Measurements from ENCODE around the gene CDK5R1. TPM values are rescaled to one million over a fixed set of nuclear protein-coding genes. Genes with fewer than 3 reads are reported as not detected.
A peak's percentile ranks its signal among the peaks of the same experiment; 100 is the strongest.

The CDK5R1 gene
- total RNA-seq, 1 donor from 2014 or later = 2.2 TPM

DNA sequence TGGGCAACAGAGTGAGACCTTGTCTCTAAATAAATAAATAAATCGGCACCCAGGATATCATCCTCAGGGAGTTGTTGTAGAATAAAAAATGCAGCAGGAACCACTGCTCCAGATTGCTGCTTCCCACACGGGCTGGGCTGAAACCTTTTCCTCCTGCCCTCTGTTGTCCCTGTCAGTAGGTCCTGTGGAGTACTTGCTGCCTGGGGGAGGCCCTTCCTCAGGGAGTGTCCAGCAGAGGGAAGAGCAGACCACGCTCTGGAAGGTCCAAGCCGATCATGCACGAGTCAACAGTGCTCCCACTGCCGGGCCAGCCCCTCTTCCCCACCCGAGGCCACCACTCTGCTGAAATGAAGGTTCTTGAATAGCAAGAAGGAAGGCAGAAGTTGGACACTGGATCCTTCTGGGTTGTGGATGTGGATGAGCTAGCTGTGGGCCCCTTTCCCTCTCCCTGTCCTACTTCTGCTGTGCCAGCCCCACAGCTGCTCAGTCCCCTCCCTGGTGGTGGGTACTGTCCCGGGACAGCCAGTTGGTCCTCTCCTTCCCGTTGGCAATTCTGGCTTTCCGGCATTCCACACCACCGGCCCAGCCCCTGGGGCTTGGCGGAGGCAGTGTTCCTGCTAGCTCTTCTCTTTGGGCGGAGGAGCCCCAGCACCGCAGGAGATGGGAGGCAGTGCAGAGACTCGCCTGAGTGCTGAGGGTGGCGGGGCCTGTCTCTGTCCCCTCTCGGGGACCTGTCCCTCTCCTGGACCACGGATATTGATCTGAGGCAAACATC lies 10.8 kb downstream of the CDK5R1 start:
- H3K9me3 Mint-ChIP-seq (ENCODE audit: unreplicated experiment) = no peaks in the 10 kb centered on the region
- peak overlapping the region; percentile 9 for H3K4me3 Mint-ChIP-seq (ENCODE audit: unreplicated experiment)
- peaks cover 5% of the 10 kb centered on the region for H3K36me3 Mint-ChIP-seq (ENCODE audit: low read depth, unreplicated experiment)
- no peak overlapping the region for H3K27ac Mint-ChIP-seq (ENCODE audit: unreplicated experiment)
- peaks cover 5% of the 10 kb centered on the region for H3K4me1 Mint-ChIP-seq (ENCODE audit: unreplicated experiment)
- DNase-seq (ENCODE audit: low spot score) = no peak
- TF ChIP-seq, protein P1, sequence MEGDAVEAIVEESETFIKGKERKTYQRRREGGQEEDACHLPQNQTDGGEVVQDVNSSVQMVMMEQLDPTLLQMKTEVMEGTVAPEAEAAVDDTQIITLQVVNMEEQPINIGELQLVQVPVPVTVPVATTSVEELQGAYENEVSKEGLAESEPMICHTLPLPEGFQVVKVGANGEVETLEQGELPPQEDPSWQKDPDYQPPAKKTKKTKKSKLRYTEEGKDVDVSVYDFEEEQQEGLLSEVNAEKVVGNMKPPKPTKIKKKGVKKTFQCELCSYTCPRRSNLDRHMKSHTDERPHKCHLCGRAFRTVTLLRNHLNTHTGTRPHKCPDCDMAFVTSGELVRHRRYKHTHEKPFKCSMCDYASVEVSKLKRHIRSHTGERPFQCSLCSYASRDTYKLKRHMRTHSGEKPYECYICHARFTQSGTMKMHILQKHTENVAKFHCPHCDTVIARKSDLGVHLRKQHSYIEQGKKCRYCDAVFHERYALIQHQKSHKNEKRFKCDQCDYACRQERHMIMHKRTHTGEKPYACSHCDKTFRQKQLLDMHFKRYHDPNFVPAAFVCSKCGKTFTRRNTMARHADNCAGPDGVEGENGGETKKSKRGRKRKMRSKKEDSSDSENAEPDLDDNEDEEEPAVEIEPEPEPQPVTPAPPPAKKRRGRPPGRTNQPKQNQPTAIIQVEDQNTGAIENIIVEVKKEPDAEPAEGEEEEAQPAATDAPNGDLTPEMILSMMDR (IDR thresholded peaks at IDR 0.05; ENCODE audit: unreplicated experiment) = no peak
- peaks cover 6% of the 10 kb centered on the region for H3K27me3 Mint-ChIP-seq (ENCODE audit: unreplicated experiment)

DNA sequence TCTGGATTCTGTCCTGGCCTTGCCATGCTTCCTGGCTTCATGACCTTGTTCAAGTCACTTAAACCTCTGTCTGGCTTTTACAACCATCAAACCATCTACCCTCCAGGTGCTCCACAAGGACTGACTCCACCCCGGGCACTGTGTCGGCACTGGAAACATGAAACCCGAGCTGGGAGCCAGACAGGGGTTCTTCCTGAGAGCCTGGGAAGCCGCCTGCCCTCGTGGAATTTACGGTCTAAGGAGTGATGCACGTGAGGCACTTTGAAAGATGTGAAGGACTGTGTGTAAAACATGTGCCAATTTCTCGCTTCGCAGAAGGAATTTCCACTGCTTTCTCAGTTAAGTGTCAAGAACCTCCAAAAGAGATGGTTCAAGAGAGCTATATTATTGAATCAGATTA lies 11.6 kb downstream of the CDK5R1 start:
- Mint-ChIP-seq H3K27me3 (ENCODE audit: unreplicated experiment) (peaks cover 6% of the 10 kb centered on the region), H3K4me1 (ENCODE audit: unreplicated experiment) (no peaks in the 10 kb centered on the region), H3K9me3 (ENCODE audit: unreplicated experiment) (no peaks in the 10 kb centered on the region), H3K4me3 (ENCODE audit: unreplicated experiment) (no peak overlapping the region), H3K27ac (ENCODE audit: unreplicated experiment) (no peak overlapping the region), H3K36me3 (ENCODE audit: low read depth, unreplicated experiment) (no peaks in the 10 kb centered on the region)
- no peak for DNase-seq (ENCODE audit: low spot score)
- TF ChIP-seq, protein P1 (IDR thresholded peaks at IDR 0.05; ENCODE audit: unreplicated experiment) = no peak

DNA sequence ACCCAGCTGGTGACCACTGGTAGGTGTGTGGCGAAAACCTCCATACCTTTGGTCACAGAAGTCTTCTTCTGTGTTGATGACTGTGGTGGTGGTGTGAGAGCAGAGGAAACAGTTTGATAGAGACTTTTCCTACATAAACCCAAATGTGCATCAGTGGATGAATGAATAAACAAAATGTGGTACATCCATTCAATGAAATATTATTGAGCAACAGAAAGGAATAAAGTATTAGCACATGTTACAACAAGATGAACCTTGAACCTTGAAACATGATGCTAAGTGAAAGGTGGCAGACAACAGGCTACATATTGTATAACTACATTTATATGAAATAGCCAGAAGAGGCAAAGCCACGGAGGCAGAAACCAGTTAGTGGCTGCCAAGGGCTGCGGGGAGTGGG lies 15.2 kb downstream of the CDK5R1 start:
- H3K36me3 Mint-ChIP-seq (ENCODE audit: low read depth, unreplicated experiment) = no peaks in the 10 kb centered on the region
- TF ChIP-seq, protein P1 (IDR thresholded peaks at IDR 0.05; ENCODE audit: unreplicated experiment) = no peak
- no peak overlapping the region for H3K27ac Mint-ChIP-seq (ENCODE audit: unreplicated experiment)
- no peaks in the 10 kb centered on the region for H3K9me3 Mint-ChIP-seq (ENCODE audit: unreplicated experiment)
- H3K4me1 Mint-ChIP-seq (ENCODE audit: unreplicated experiment) = no peaks in the 10 kb centered on the region
- peaks cover 5% of the 10 kb centered on the region for H3K27me3 Mint-ChIP-seq (ENCODE audit: unreplicated experiment)
- H3K4me3 Mint-ChIP-seq (ENCODE audit: unreplicated experiment) = no peak overlapping the region
- DNase-seq (ENCODE audit: low spot score) = no peak

DNA sequence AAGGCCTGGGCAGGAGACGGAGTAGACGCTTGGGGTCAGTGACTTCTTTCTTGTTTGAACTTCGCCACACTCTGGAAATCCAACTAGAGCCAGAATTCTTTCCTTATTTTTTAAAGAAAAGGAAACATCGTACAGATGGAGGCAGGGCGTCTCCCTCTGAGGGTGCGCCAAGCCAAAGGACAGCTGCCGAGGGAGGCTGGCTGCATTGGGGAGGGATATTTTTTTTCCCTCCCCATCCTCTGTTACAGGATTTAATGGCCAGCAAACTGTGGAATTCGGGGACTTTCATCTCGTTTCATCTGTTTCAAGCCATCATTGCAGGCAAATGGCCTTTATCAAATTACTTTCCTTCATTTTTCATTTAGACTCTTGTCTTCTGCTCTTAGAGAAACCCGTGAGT lies 15.9 kb downstream of the CDK5R1 start:
- TF ChIP-seq, protein P1 (IDR thresholded peaks at IDR 0.05; ENCODE audit: unreplicated experiment) = no peak
- Mint-ChIP-seq H3K9me3 (ENCODE audit: unreplicated experiment) (no peaks in the 10 kb centered on the region), H3K4me1 (ENCODE audit: unreplicated experiment) (no peaks in the 10 kb centered on the region), H3K27ac (ENCODE audit: unreplicated experiment) (no peak overlapping the region), H3K4me3 (ENCODE audit: unreplicated experiment) (no peak overlapping the region), H3K36me3 (ENCODE audit: low read depth, unreplicated experiment) (no peaks in the 10 kb centered on the region), H3K27me3 (ENCODE audit: unreplicated experiment) (peaks cover 5% of the 10 kb centered on the region)
- DNase-seq (ENCODE audit: low spot score) = no peak

Data from endothelial cell (in vitro differentiated cells).